Stimulated activated CD4-positive, alpha-beta T cell treated with anti-CD3 and anti-CD28 coated beads, TNF-alpha, amount 100 ng/mL, for 1 hour (primary cell): ENCODE results near the gene TOPORS.
A peak's percentile ranks its signal among the peaks of the same experiment; 100 is the strongest.
"Not testable (repeated sequence)": the region's sequence is repeated elsewhere in the genome, so short reads cannot be mapped to it uniquely, and the experiment has no call there.

Source experiments
- DNase-seq, 3 donors: peaks; one replicate each; pipeline ENCODE4 v3.0.0-alpha.2; 2020; ENCODE audit warnings: low read depth in 3 of 3, low spot score in 1 of 3

TOPORS gene

GRCh38 chr9:32566770-32567169 is 14.4 kb upstream of the TOPORS start:
- DNase-seq, result no peak

GRCh38 chr9:32565967-32566366 is 13.6 kb upstream of the TOPORS start:
- DNase-seq, result no peak

GRCh38 chr9:32558408-32558934 is 6.1 kb upstream of the TOPORS start:
- no peak for DNase-seq

GRCh38 chr9:32554591-32554990 is 2.2 kb upstream of the TOPORS start:
- no peak for DNase-seq

GRCh38 chr9:32554107-32554506 is 1.7 kb upstream of the TOPORS start:
- no peak for DNase-seq

- peak in 1 of 3 donors; percentile 31 for DNase-seq
Observed at GRCh38 chr9:32551276-32552051, 922 bp downstream of the TOPORS start.

- DNase-seq, result peak; percentile 88
Observed at GRCh38 chr9:32550562-32551275, 1.7 kb downstream of the TOPORS start.

GRCh38 chr9:32550150-32550561 is 2.2 kb downstream of the TOPORS start:
- DNase-seq, result no peak

- DNase-seq, result not testable (repeated sequence)
Observed at GRCh38 chr9:32548213-32548612, 4.2 kb downstream of the TOPORS start.

GRCh38 chr9:32545884-32546283 is 6.5 kb downstream of the TOPORS start:
- no peak for DNase-seq

- no peak for DNase-seq
Observed at GRCh38 chr9:32543047-32543446, 9.3 kb downstream of the TOPORS start.

- no peak for DNase-seq
Observed at GRCh38 chr9:32533816-32534215, 18.6 kb downstream of the TOPORS start.

- no peak for DNase-seq
Observed at GRCh38 chr9:32533336-32533735, 19.1 kb downstream of the TOPORS start.

GRCh38 chr9:32526707-32527048 is 25.7 kb downstream of the TOPORS start:
- DNase-seq, result no peak

GRCh38 chr9:32526041-32526706 is 26.2 kb downstream of the TOPORS start, which contains the start of gene RIGI:
Gene RIGI, minus strand, starts transcription at chr9:32526196. Its CDS starts 30 bp downstream, at chr9:32526166.
- peak; percentile 49 to 58 (median 58) for DNase-seq

GRCh38 chr9:32525709-32526030 is 26.7 kb downstream of the TOPORS start:
- DNase-seq, result no peak

GRCh38 chr9:32524892-32525708 is 27.3 kb downstream of the TOPORS start:
- DNase-seq, result no peak

- not testable (repeated sequence) for DNase-seq
Observed at GRCh38 chr9:32524558-32524891, 27.9 kb downstream of the TOPORS start.

GRCh38 chr9:32523910-32524309 is 28.5 kb downstream of the TOPORS start:
- no peak for DNase-seq

- no peak for DNase-seq
Observed at GRCh38 chr9:32518276-32518675, 34.1 kb downstream of the TOPORS start.

GRCh38 chr9:32516241-32516640 is 36.1 kb downstream of the TOPORS start:
- no peak for DNase-seq
